Esophagus (tissue), 2 donors: ENCODE results near the gene SCN1B. TPM values are rescaled to one million over a fixed set of nuclear protein-coding genes. Genes with fewer than 3 reads are reported as not detected.
A peak's percentile ranks its signal among the peaks of the same experiment; 100 is the strongest.
"Not testable (repeated sequence)": the region's sequence is repeated elsewhere in the genome, so short reads cannot be mapped to it uniquely, and the experiment has no call there.

Experiments used
- H3K27ac ChIP-seq, 2 donors: one replicate each; pipeline ENCODE4 v1.5.1; 2013; ENCODE audit warnings: low read depth in 2 of 2, mild to moderate bottlenecking in 2 of 2, inconsistent platforms in 1 of 2, low read length in 1 of 2, moderate library complexity in 1 of 2
- H3K27me3 ChIP-seq, 2 donors: one replicate each; pipeline ENCODE4 v1.6.1; 2013; ENCODE audit warnings: low read length in 2 of 2, control low read depth in 1 of 2, mild to moderate bottlenecking in 1 of 2; ENCODE audit not compliant: insufficient read depth in 2 of 2, control insufficient read depth in 1 of 2
- H3K36me3 ChIP-seq, 2 donors: one replicate each; pipeline ENCODE4 v1.6.1; 2013; ENCODE audit warnings: low read length in 1 of 2; ENCODE audit not compliant: control insufficient read depth in 2 of 2, insufficient read depth in 2 of 2
- H3K4me1 ChIP-seq, 2 donors: one replicate each; pipeline ENCODE4 v1.6.1; 2013; ENCODE audit warnings: low read length in 1 of 2; ENCODE audit not compliant: control insufficient read depth in 2 of 2, insufficient read depth in 2 of 2
- H3K4me3 ChIP-seq, 2 donors: one replicate each; pipeline ENCODE4 v1.5.1; 2013; ENCODE audit warnings: low read length in 2 of 2, mild to moderate bottlenecking in 2 of 2, low read depth in 1 of 2, moderate library complexity in 1 of 2
- H3K9me3 ChIP-seq, 2 donors: one replicate each; pipeline ENCODE4 v1.6.1; 2013; ENCODE audit warnings: mild to moderate bottlenecking in 2 of 2, low read depth in 1 of 2, low read length in 1 of 2, moderate library complexity in 1 of 2; ENCODE audit not compliant: control insufficient read depth in 2 of 2, insufficient read depth in 1 of 2
- WGBS, 2 donors: extraction: QIAGEN DNeasy Blood & Tissue Kit; methylation state at CpG; one replicate each; pipeline ENCODE4 v1.1.7; 2013; 5-methylcytosine and 5-hydroxymethylcytosine counted together
- polyA plus RNA-seq, 2 donors: library from polyadenylated mRNA; stranded (reverse); fragments of 200-250 nt; gene quantifications; one replicate each; pipeline ENCODE4 v1.2.3, GENCODE V29; 2013
- donor health status: healthy with polysubstance abuse.
- donor health status: Bipolar disorder and iron deficiency.

Gene SCN1B
- polyA plus RNA-seq, 2 donors: 0.73 to 1.1 TPM

- 1 to 2% methylated on average over 32 to 46 of the region's 46 CpGs for WGBS, 2 donors
- peak overlapping the region; percentile 89 to 94 for H3K27ac ChIP-seq
- no peaks in the 10 kb centered on the region for H3K9me3 ChIP-seq
- H3K27me3 ChIP-seq: no peaks in the 10 kb centered on the region
- H3K4me1 ChIP-seq: peaks cover 0 to 19% of the 10 kb centered on the region in 2 donors
- H3K4me3 ChIP-seq: peak overlapping the region; percentile 57 to 65
- no peaks in the 10 kb centered on the region for H3K36me3 ChIP-seq
These were observed 29.4 kb upstream of the SCN1B start for GRCh38 chr19:35000647-35001501.

- no peak overlapping the region for H3K27ac ChIP-seq
- no peaks in the 10 kb centered on the region for H3K36me3 ChIP-seq
- H3K27me3 ChIP-seq: no peaks in the 10 kb centered on the region
- H3K9me3 ChIP-seq: no peaks in the 10 kb centered on the region
- no peak overlapping the region for H3K4me3 ChIP-seq
- 84 to 88% methylated on average over 11 of the region's 11 CpGs for WGBS, 2 donors
- H3K4me1 ChIP-seq: peaks cover 0 to 19% of the 10 kb centered on the region in 2 donors
These were observed 28.2 kb upstream of the SCN1B start for GRCh38 chr19:35002037-35002535.

GRCh38 chr19:35004517-35005255 lies 25.6 kb upstream of the SCN1B start:
- 82 to 90% methylated on average over 18 of the region's 18 CpGs for WGBS, 2 donors
- H3K27me3 ChIP-seq: no peaks in the 10 kb centered on the region
- peaks cover 0 to 14% of the 10 kb centered on the region in 2 donors for H3K4me1 ChIP-seq
- no peaks in the 10 kb centered on the region for H3K9me3 ChIP-seq
- peaks cover 0 to 4% of the 10 kb centered on the region in 2 donors for H3K36me3 ChIP-seq
- no peak overlapping the region for H3K27ac ChIP-seq
- no peak overlapping the region for H3K4me3 ChIP-seq

DNA sequence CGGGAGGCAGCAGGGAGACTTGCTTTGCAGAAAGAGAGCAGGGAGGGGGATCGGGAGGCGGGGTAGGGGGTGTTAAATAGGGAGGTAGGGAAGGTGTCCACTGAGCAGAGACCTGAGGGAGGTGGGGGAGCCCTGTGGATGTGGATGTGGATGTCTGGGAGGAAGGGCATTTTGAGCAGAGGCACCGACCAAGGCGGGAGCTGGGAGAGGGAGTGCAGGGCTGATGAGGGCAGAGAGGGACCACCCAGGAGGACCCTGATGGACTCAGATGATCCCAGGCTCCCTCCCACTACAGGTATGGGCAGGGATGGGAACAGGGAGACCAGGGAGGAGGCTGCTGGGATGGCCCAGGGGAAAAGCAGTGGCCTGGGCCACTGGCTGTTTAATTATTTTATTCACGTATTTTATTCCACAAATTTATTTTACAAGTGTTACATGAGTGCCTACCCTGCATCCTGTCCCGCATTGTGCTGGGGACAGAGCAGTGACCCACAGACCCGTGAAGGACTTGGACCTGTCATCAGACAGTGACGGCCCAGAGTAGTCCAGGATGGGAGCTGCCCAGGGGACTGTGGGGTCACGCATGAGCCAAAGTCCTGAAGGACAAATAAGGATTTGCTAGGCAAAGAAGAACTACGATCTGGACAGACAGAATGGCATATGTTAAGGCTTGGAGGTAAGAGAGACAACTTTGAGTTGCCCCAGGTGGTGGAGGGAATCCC lies 24.9 kb upstream of the SCN1B start:
- H3K9me3 ChIP-seq: no peaks in the 10 kb centered on the region
- no peak overlapping the region for H3K4me3 ChIP-seq
- H3K36me3 ChIP-seq: peaks cover 0 to 10% of the 10 kb centered on the region in 2 donors
- WGBS, 2 donors: 84 to 88% methylated on average over 11 of the region's 11 CpGs
- H3K27ac ChIP-seq: no peak overlapping the region
- H3K27me3 ChIP-seq: no peaks in the 10 kb centered on the region
- H3K4me1 ChIP-seq: peaks cover 0 to 14% of the 10 kb centered on the region in 2 donors

- H3K27ac ChIP-seq, H3K4me3 ChIP-seq, H3K9me3 ChIP-seq, H3K27me3 ChIP-seq: not testable (repeated sequence)
- peaks cover 0 to 13% of the 10 kb centered on the region in 2 donors for H3K4me1 ChIP-seq
- H3K36me3 ChIP-seq: peaks cover 0 to 10% of the 10 kb centered on the region in 2 donors
- WGBS, 2 donors: 80 to 91% methylated on average over 6 of the region's 6 CpGs
These were observed 24.3 kb upstream of the SCN1B start for GRCh38 chr19:35006007-35006341.

DNA sequence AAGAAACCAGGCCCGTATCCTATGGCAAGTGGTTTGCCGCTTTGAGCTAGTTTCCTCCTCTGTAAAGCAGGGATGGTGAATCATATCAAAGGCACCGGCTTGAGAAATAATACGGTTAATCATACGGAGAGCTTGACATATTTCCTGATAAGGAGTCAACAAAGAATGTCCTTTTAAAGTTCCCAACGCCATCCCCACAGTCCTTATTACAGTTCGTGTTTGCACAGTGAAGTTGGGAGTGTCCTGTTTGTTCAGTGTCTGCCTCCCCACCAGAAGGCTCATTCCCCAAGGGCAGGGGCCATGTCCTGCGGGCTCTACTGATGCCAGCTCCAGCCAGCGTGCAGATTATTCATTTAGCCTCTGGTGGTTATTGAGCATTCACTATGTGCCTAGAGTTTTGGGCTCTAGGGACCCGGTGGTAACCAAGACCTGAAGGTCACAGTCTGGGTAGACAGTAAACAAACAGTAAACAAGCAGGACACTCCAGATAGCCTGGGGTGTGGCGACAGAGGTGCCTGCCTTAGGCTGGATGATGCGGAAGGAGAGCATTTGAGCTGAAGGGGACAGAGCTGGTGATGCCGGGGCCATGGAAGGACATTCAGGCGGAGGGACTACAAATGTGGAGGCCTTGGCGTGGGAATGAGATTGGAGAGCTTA lies 23.8 kb upstream of the SCN1B start:
- Histone ChIP-seq H3K27ac (peak overlapping the region in 1 of 2 donors; percentile 47), H3K36me3 (peaks cover 0 to 10% of the 10 kb centered on the region in 2 donors), H3K27me3 (no peaks in the 10 kb centered on the region), H3K4me1 (peaks cover 0 to 11% of the 10 kb centered on the region in 2 donors), H3K4me3 (no peak overlapping the region), H3K9me3 (no peaks in the 10 kb centered on the region)
- 59 to 74% methylated on average over 15 of the region's 15 CpGs for WGBS, 2 donors

DNA sequence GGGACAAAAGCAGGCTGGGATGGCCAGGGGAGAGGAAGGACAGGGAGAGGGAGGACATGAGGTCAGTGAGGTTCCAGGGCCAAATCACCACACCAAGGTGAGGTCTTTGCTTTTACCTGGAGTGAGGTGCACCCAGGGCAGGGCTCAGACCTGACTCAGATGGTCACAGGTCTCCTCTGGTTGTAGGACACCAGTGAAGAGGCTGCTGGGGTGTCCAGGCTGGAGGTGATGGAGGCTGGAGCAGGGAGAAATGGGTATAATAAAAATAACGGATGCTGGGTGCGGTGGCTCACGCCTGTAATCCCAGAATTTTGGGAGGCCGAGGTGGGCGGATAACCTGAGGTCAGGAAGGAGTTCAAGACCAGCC lies 23.3 kb upstream of the SCN1B start:
- Histone ChIP-seq H3K27me3 (no peaks in the 10 kb centered on the region), H3K9me3 (no peaks in the 10 kb centered on the region), H3K27ac (peak overlapping the region in 1 of 2 donors; percentile 47), H3K4me3 (no peak overlapping the region), H3K36me3 (peaks cover 0 to 10% of the 10 kb centered on the region in 2 donors), H3K4me1 (peaks cover 0 to 8% of the 10 kb centered on the region in 2 donors)
- WGBS, 2 donors: 92 to 94% methylated on average over 5 of the region's 5 CpGs

DNA sequence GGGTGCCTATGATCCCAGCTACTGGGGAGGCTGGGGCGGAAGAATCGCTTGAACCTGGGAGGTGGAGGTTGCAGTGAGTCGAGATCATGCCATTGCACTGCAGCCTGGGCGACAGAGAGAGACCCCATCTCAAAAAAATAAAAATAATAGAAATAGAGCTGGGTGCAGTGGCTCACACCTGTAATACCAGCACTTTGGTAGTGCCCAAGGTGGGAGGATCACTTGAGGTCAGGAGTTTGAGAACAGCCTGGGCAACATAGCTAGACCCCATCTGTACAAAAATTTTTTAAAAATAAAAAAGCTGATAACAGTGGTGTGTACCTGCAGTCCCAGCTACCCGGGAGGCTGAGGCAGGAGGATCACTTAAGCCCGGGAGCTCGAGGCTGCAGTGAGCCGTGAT lies 22.8 kb upstream of the SCN1B start:
- WGBS, 2 donors: 97 to 98% methylated on average over 8 of the region's 8 CpGs
- not testable (repeated sequence) for H3K9me3 ChIP-seq, H3K27ac ChIP-seq, H3K4me1 ChIP-seq, H3K27me3 ChIP-seq, H3K4me3 ChIP-seq
- H3K36me3 ChIP-seq: peaks cover 0 to 10% of the 10 kb centered on the region in 2 donors

DNA sequence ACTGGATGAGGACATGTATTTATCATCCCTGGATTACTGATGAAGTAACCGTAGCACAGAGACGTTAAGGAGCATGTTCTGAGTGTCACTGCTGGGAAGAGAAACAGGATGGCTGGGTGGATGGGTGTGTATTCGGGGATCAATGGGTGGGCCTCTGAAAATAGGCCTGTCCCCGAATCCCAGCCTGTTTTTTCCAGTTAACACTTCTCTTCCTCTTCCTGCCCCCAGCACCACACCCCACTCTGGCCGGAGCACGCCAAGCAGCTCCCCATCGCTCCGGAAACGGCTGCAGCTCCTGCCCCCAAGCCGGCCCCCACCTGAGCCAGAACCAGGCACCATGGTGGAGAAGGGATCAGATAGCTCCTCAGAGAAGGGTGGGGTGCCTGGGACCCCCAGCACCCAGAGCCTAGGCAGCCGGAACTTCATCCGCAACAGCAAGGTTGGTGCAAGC lies 21.4 kb upstream of the SCN1B start:
- Histone ChIP-seq H3K27ac (no peak overlapping the region), H3K27me3 (no peaks in the 10 kb centered on the region), H3K9me3 (no peaks in the 10 kb centered on the region), H3K4me1 (peaks cover 0 to 6% of the 10 kb centered on the region in 2 donors), H3K4me3 (no peak overlapping the region), H3K36me3 (peaks cover 0 to 10% of the 10 kb centered on the region in 2 donors)
- WGBS, 2 donors: 74 to 87% methylated on average over 12 of the region's 12 CpGs
